Panc1 (cell line): Measurements from ENCODE around the gene TTLL10. TPM values are rescaled to one million over a fixed set of nuclear protein-coding genes. Genes with fewer than 3 reads are reported as not detected.

Source experiments
- ATAC-seq: fragments of 200-7000 bp; cut with Tn5 transposase; 2 replicates; pipeline ENCODE4 v1.9.1; 2020; ENCODE audit warnings: mild to moderate bottlenecking, moderate library complexity
- BruUV-seq: library from RNA; stranded (reverse); fragments of 400-500 nt; replicated peaks from 2 replicates; lab custom pipeline; 2021; lab: Mats Ljungman, UMichigan
- CTCF ChIA-PET: fragments of 300-600 bp; sonication (Branson Sonifier 250); formaldehyde crosslinking; loops from one replicate; lab custom pipeline; 2022; ENCODE audit warnings: antibody characterized with exemption; lab: Charles Lee
- POLR2A ChIA-PET: fragments of 300-600 bp; sonication (Branson Sonifier 250); formaldehyde crosslinking; loops from one replicate; lab custom pipeline; 2022; ENCODE audit warnings: antibody characterized with exemption; lab: Charles Lee
- DNase-seq: peaks from one replicate; pipeline ENCODE4 v3.0.0-alpha.2; 2010; ENCODE audit warnings: low read depth, low spot score
- H3K27ac ChIP-seq: 2 replicates; pipeline ENCODE4 v1.5.1; 2011; ENCODE audit warnings: mild to moderate bottlenecking, low read length, inconsistent platforms
- H3K27me3 ChIP-seq: fragments of 200-500 bp; sonication (Bioruptor generic); 2 replicates; pipeline ENCODE4 v1.6.0; 2014; ENCODE audit warnings: low read length, inconsistent platforms; ENCODE audit not compliant: control insufficient read depth, insufficient read depth
- H3K36me3 ChIP-seq: fragments of 200-500 bp; sonication (Bioruptor generic); 2 replicates; pipeline ENCODE4 v1.5.1; 2014; ENCODE audit warnings: inconsistent platforms, mild to moderate bottlenecking, low read length, moderate library complexity; ENCODE audit not compliant: control insufficient read depth, insufficient read depth
- H3K4me1 ChIP-seq: 2 replicates; pipeline ENCODE4 v1.5.1; 2011; ENCODE audit warnings: inconsistent platforms, mild to moderate bottlenecking, low read length, moderate library complexity; ENCODE audit not compliant: control insufficient read depth, insufficient read depth
- H3K4me3 ChIP-seq, 2 experiments: 2 replicates each; pipeline ENCODE4 v1.5.1; 2011 to 2012; ENCODE audit warnings: low read depth in 2 of 2, low read length in 2 of 2, mild to moderate bottlenecking in 2 of 2, inconsistent platforms in 1 of 2, moderate library complexity in 1 of 2
- H3K9me3 ChIP-seq: fragments of 200-500 bp; sonication (Bioruptor generic); 2 replicates; pipeline ENCODE4 v1.5.1; 2014; ENCODE audit warnings: low read depth, mild to moderate bottlenecking, inconsistent platforms, low read length, moderate library complexity; ENCODE audit not compliant: control insufficient read depth, insufficient read depth
- POLR2AphosphoS5 ChIP-seq: IDR thresholded peaks from 2 replicates; pipeline ENCODE4 v1.6.1; 2012; ENCODE audit warnings: mild to moderate bottlenecking, low read depth, low read length, moderate library complexity
- SIN3A ChIP-seq: IDR thresholded peaks from 2 replicates; pipeline ENCODE4 v1.6.1; 2012; ENCODE audit warnings: low read depth, mild to moderate bottlenecking, low read length, moderate library complexity, borderline replicate concordance; ENCODE audit not compliant: insufficient read depth
- TCF7L2 ChIP-seq: IDR thresholded peaks from 2 replicates; pipeline ENCODE4 v1.6.1; 2011; ENCODE audit warnings: mild to moderate bottlenecking, low read depth, low read length, inconsistent platforms
- in situ Hi-C: cut with HindIII; loops from 2 replicates; pipeline ENCODE4 v1.10.0; 2016; ENCODE audit warnings: low sequenced_read_pairs, low pct_unique_long_range_greater_than_20kb
- intact Hi-C: fragments of 100-400 bp; cut with micrococcal nuclease; formaldehyde crosslinking; loops from one replicate; pipeline ENCODE4 v1.10.0; 2022; ENCODE audit not compliant: unreplicated experiment
- total RNA-seq: library from RNA; stranded (reverse); gene quantifications from one replicate; pipeline ENCODE4 v1.2.1, GENCODE V29; 2021; ENCODE audit not compliant: unreplicated experiment
- TF ChIP-seq, protein P1 (sequence below): fragments of 450-650 bp; IDR thresholded peaks from 2 replicates; pipeline ENCODE4 v1.5.1; 2017; ENCODE audit warnings: mild to moderate bottlenecking
- TF ChIP-seq, protein P2 (sequence below), 2 experiments: IDR thresholded peaks; 2 replicates each; pipeline ENCODE4 v1.6.1; 2011 to 2012; ENCODE audit warnings: low read depth in 2 of 2, control low read depth in 1 of 2, low read length in 1 of 2, mild to moderate bottlenecking in 1 of 2, moderate library complexity in 1 of 2; ENCODE audit not compliant: insufficient read depth in 1 of 2

TTLL10 gene
- total RNA-seq, 1 experiment from 2014 or later = not detected

DNA sequence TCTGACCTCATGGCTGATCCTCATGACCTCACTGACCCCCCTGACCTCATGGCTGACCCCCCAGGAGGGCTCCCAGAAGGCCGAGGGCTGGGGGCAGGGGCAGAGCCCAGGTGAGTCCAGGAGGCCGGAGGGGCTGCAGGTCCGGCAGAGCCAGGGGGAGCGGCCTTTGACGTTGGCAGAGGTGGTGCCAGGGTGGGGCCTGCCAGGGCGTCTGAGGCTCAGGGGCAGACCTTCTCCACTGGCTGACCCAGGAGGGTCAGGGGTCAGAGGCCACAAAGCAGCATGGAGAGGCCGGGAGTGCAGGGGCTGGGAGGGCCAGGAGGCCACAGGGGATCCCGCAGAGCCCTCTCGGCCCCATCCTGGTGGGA lies 28.1 kb upstream of the TTLL10 start:
- POLR2A ChIA-PET = interaction anchor here (0.6 kb wide), 2 partner anchors 130 to 305 kb away, joined by 4 to 7 read pairs; no protein-coding TSS in a partner anchor
- H3K36me3 ChIP-seq = no peaks in the 10 kb centered on the region
- no peak overlapping the region for H3K27ac ChIP-seq
- DNase-seq = no peak
- BruUV-seq = no TSS peak
- CTCF ChIA-PET = no interaction called here
- intact Hi-C loops (no loop called here), in situ Hi-C loops (no loop called here)
- no peak for TF ChIP-seq POLR2AphosphoS5
- TF ChIP-seq SIN3A = no peak
- TF ChIP-seq, protein P1, sequence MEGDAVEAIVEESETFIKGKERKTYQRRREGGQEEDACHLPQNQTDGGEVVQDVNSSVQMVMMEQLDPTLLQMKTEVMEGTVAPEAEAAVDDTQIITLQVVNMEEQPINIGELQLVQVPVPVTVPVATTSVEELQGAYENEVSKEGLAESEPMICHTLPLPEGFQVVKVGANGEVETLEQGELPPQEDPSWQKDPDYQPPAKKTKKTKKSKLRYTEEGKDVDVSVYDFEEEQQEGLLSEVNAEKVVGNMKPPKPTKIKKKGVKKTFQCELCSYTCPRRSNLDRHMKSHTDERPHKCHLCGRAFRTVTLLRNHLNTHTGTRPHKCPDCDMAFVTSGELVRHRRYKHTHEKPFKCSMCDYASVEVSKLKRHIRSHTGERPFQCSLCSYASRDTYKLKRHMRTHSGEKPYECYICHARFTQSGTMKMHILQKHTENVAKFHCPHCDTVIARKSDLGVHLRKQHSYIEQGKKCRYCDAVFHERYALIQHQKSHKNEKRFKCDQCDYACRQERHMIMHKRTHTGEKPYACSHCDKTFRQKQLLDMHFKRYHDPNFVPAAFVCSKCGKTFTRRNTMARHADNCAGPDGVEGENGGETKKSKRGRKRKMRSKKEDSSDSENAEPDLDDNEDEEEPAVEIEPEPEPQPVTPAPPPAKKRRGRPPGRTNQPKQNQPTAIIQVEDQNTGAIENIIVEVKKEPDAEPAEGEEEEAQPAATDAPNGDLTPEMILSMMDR = no peak
- no peak for TF ChIP-seq TCF7L2
- TF ChIP-seq, protein P2, sequence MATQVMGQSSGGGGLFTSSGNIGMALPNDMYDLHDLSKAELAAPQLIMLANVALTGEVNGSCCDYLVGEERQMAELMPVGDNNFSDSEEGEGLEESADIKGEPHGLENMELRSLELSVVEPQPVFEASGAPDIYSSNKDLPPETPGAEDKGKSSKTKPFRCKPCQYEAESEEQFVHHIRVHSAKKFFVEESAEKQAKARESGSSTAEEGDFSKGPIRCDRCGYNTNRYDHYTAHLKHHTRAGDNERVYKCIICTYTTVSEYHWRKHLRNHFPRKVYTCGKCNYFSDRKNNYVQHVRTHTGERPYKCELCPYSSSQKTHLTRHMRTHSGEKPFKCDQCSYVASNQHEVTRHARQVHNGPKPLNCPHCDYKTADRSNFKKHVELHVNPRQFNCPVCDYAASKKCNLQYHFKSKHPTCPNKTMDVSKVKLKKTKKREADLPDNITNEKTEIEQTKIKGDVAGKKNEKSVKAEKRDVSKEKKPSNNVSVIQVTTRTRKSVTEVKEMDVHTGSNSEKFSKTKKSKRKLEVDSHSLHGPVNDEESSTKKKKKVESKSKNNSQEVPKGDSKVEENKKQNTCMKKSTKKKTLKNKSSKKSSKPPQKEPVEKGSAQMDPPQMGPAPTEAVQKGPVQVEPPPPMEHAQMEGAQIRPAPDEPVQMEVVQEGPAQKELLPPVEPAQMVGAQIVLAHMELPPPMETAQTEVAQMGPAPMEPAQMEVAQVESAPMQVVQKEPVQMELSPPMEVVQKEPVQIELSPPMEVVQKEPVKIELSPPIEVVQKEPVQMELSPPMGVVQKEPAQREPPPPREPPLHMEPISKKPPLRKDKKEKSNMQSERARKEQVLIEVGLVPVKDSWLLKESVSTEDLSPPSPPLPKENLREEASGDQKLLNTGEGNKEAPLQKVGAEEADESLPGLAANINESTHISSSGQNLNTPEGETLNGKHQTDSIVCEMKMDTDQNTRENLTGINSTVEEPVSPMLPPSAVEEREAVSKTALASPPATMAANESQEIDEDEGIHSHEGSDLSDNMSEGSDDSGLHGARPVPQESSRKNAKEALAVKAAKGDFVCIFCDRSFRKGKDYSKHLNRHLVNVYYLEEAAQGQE (IDR thresholded peaks at IDR 0.05; ENCODE audit: insufficient read depth in 1 of 2, low read depth in 2 of 2, low read length in 1 of 2) = no peak
- no peaks in the 10 kb centered on the region; the same call in 1 of the 2 replicates for H3K4me1 ChIP-seq
- ATAC-seq = no peak
- no peaks in the 10 kb centered on the region for H3K9me3 ChIP-seq
- no peaks in the 10 kb centered on the region for H3K27me3 ChIP-seq
- H3K4me3 ChIP-seq = no peak overlapping the region

DNA sequence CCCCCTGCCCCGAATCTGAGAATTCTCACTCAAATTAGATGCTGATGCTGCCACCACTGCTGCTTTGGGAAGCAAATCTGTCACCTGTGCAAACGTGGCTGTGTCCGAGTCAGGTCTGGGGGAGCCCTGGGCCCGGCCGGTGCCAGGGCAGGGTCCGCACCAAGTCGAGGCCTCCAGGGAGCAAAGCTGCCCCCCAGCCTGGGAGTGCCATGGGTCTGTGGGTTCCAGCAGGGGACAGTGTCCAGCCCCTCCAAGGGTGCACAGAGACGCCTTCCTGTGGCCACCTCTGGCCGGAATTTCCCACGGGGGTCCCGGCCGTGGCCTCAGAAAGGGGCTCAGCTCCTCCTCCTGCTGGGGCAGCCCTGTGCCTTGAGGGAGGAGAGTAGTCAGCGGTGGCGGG lies 27.7 kb upstream of the TTLL10 start:
- Histone ChIP-seq H3K9me3 (no peaks in the 10 kb centered on the region), H3K4me3 (no peak overlapping the region), H3K4me1 (no peaks in the 10 kb centered on the region; the same call in 1 of the 2 replicates), H3K27ac (no peak overlapping the region), H3K36me3 (no peaks in the 10 kb centered on the region), H3K27me3 (no peaks in the 10 kb centered on the region)
- TF ChIP-seq POLR2AphosphoS5 (no peak), SIN3A (no peak), TCF7L2 (no peak)
- TF ChIP-seq, protein P2 (IDR thresholded peaks at IDR 0.05; ENCODE audit: insufficient read depth in 1 of 2, low read depth in 2 of 2, low read length in 1 of 2) = no peak
- TF ChIP-seq, protein P1 = no peak
- no TSS peak for BruUV-seq
- DNase-seq = no peak
- intact Hi-C loops (no loop called here), in situ Hi-C loops (no loop called here)
- CTCF ChIA-PET = no interaction called here
- ATAC-seq = no peak
- POLR2A ChIA-PET = interaction anchor here (0.6 kb wide), 3 partner anchors 42 to 305 kb away, joined by 4 to 10 read pairs (median 7); no protein-coding TSS in a partner anchor
